ENCODE measurements around the gene RAB9A. TPM values are rescaled to one million over a fixed set of nuclear protein-coding genes. Genes with fewer than 3 reads are reported as not detected.

The RAB9A gene
- total and polyA plus RNA-seq, 9 of the 15 experiments (the other 6 are each of a cell fraction or from before 2014, with no cell fraction given), result 13.5 to 20.8 (median 17.7) TPM

DNA sequence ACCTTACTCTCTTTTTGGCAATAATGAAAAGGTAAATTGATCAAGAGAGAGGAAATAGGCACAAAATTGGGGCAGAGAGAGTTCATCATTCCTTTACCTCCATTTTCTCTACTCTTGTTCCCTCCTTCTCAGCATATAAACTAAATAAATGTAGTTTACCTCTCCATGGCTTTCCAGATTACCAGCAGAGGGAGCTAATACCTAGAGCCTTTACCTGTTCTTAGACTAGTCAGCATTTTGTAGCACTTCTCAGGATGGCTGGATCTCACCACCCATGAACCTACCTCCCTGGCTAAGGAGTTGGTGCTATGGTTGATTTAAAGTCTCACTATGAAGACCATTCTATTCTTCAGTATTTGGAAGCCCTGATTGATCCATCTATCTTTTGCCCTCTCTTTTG lies 61.3 kb downstream of the RAB9A start (continued):
- TF ChIP-seq RAD21 (CRISPR knock-in tag; conservative IDR thresholded peaks at IDR 0.05 in 1 of 2, IDR thresholded peaks at IDR 0.05 in 1 of 2) (peak in 1 of 2 experiments; percentile 51; a peak in 2 of 4 replicates), CREM (IDR thresholded peaks at IDR 0.05; ENCODE audit: low read depth) (no peak), NFE2 (IDR thresholded peaks at IDR 0.05; ENCODE audit: low read depth) (peak; percentile 29; the same call in 1 of the 2 replicates), ZNF316 (IDR thresholded peaks at IDR 0.05) (peak; percentile 94), MAFF (IDR thresholded peaks at IDR 0.05; ENCODE audit: low read length) (peak; percentile 67)
- TF ChIP-seq, protein P1, sequence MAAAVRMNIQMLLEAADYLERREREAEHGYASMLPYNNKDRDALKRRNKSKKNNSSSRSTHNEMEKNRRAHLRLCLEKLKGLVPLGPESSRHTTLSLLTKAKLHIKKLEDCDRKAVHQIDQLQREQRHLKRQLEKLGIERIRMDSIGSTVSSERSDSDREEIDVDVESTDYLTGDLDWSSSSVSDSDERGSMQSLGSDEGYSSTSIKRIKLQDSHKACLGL (CRISPR knock-in tag; IDR thresholded peaks at IDR 0.05; ENCODE audit: borderline replicate concordance, poor library complexity, severe bottlenecking), result no peak

DNA sequence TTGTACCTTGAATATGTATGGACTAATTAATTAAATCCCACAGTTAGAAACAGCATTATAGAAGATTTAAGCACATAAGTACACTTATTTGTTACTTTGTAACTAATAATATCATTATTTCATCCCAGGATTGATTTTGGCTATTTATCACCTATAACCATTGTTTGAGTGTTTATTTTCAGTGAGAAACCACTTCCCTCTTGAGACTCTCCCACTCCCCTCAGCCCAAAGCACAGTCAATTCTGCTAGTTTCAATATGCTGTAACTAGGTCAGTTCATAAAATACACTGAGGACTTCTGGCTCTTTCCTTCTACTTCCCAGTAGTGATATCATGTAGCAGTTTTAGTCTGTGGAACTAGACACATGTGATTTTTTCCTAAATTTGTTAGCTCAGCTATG lies 61.9 kb downstream of the RAB9A start:
- CTCF ChIA-PET (ENCODE audit: low intra/inter-chr PET ratio), result no interaction called here

More for the DNA sequence above, 61.9 kb downstream of the RAB9A start:
- H3K79me2 ChIP-seq (ENCODE audit: control insufficient read depth, insufficient read depth, low read length), result no peaks in the 10 kb centered on the region
- no peaks in the 10 kb centered on the region for H3K9me3 ChIP-seq (replicated peaks; ENCODE audit: control insufficient read depth, insufficient read depth, low read depth, low read length)
- H2AFZ ChIP-seq (ENCODE audit: low read depth, low read length), result no peak overlapping the region
- POLR2A ChIA-PET, result interaction anchor here (1.1 to 1.6 kb wide), 2 partner anchors 14 to 53 kb away, joined by 3 to 4 read pairs; no protein-coding TSS in a partner anchor
- no peaks in the 10 kb centered on the region for H3K27me3 ChIP-seq (ENCODE audit: control insufficient read depth in 2 of 2, insufficient read depth in 2 of 2, low read length in 2 of 2)
- no peak overlapping the region for H3K9ac ChIP-seq (ENCODE audit: insufficient read depth in 1 of 2, low read depth in 2 of 2, low read length in 2 of 2)
- DNase-seq (ENCODE audit: extremely low read depth in 1 of 4, low spot score in 3 of 4) (no peak), ATAC-seq (no peak), FAIRE-seq (no peak)
- H3K36me3 ChIP-seq (ENCODE audit: control insufficient read depth, insufficient read depth, low read length), result peaks cover 79% of the 10 kb centered on the region
- intact Hi-C loops (cut with micrococcal nuclease) (loop anchor here (1.0 to 2.0 kb wide), 2 partner anchors 244 to 281 kb away; no protein-coding TSS in a partner anchor), in situ Hi-C loops (cut with MboI) (no loop called here)
- H3K4me3 ChIP-seq, result no peak overlapping the region
- H4K20me1 ChIP-seq (replicated peaks; ENCODE audit: control insufficient read depth, insufficient read depth, low read length), result no peaks in the 10 kb centered on the region
- no peaks in the 10 kb centered on the region for H3K9me1 ChIP-seq (ENCODE audit: control insufficient read depth, insufficient read depth, low read length)
- TF ChIP-seq PHF8 (IDR thresholded peaks at IDR 0.05; ENCODE audit: borderline replicate concordance, low read length) (no peak), CREB1 (IDR thresholded peaks at IDR 0.05) (no peak), CREB1 (CRISPR knock-in tag; IDR thresholded peaks at IDR 0.05) (no peak), RCOR1 (IDR thresholded peaks at IDR 0.05; ENCODE audit: borderline replicate concordance in 1 of 2, low read depth in 2 of 2, low read length in 2 of 2) (no peak), MAFF (IDR thresholded peaks at IDR 0.05; ENCODE audit: low read length) (no peak), ZNF696 (CRISPR knock-in tag; conservative IDR thresholded peaks at IDR 0.05) (no peak)
- TF ChIP-seq, protein P2, sequence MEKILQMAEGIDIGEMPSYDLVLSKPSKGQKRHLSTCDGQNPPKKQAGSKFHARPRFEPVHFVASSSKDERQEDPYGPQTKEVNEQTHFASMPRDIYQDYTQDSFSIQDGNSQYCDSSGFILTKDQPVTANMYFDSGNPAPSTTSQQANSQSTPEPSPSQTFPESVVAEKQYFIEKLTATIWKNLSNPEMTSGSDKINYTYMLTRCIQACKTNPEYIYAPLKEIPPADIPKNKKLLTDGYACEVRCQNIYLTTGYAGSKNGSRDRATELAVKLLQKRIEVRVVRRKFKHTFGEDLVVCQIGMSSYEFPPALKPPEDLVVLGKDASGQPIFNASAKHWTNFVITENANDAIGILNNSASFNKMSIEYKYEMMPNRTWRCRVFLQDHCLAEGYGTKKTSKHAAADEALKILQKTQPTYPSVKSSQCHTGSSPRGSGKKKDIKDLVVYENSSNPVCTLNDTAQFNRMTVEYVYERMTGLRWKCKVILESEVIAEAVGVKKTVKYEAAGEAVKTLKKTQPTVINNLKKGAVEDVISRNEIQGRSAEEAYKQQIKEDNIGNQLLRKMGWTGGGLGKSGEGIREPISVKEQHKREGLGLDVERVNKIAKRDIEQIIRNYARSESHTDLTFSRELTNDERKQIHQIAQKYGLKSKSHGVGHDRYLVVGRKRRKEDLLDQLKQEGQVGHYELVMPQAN (IDR thresholded peaks at IDR 0.05; ENCODE audit: borderline replicate concordance), result no peak
- TF ChIP-seq, protein P3, sequence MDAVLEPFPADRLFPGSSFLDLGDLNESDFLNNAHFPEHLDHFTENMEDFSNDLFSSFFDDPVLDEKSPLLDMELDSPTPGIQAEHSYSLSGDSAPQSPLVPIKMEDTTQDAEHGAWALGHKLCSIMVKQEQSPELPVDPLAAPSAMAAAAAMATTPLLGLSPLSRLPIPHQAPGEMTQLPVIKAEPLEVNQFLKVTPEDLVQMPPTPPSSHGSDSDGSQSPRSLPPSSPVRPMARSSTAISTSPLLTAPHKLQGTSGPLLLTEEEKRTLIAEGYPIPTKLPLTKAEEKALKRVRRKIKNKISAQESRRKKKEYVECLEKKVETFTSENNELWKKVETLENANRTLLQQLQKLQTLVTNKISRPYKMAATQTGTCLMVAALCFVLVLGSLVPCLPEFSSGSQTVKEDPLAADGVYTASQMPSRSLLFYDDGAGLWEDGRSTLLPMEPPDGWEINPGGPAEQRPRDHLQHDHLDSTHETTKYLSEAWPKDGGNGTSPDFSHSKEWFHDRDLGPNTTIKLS (IDR thresholded peaks at IDR 0.05; ENCODE audit: borderline replicate concordance, low read depth), result no peak
- H3K4me1 ChIP-seq (replicated peaks in 1 of 2; ENCODE audit: control insufficient read depth in 2 of 2, insufficient read depth in 2 of 2, low read length in 2 of 2), result no peaks in the 10 kb centered on the region
- BruUV-seq (replicated peaks), result no TSS peak
- H3K4me2 ChIP-seq (ENCODE audit: insufficient read depth, low read length), result no peak overlapping the region
- H3K27ac ChIP-seq (ENCODE audit: extremely low read depth, low read depth, low read length), result no peak overlapping the region
